Stimulated activated CD8-positive, alpha-beta memory T cell treated with anti-CD3 and anti-CD28 coated beads, Interleukin-15, amount 100 ng/mL, for 4 hours (primary cell): ENCODE results near the gene NPDC1.

Source experiments
- DNase-seq, 2 donors: peaks; one replicate each; pipeline ENCODE4 v3.0.0-alpha.2; 2020; ENCODE audit warnings: low read depth in 2 of 2

NPDC1 gene

GRCh38 chr9:137026384-137026783 is 19.6 kb downstream of the NPDC1 start:
- DNase-seq: no peak

GRCh38 chr9:137025517-137025966 is 20.4 kb downstream of the NPDC1 start:
- no peak for DNase-seq

DNA sequence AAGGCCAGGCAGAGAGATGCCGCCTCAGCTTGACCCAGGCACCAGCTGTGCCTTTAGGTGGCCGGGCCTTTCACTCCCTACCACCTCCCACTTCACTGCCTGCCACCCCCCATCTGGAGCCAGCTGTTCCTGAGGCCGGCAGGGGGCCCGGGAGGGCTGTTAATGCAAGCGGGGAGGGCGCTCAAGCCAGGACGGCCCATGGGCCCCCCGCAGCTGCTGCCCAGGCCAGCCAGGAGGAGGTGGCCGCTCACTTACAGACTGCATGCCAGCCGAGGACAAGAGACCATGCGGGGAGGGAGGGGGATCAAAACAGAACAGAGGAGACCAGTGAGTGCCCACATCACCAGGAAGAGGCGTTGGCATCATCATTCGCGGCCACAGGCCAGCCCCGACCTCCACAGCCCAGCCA is 22.4 kb downstream of the NPDC1 start:
- DNase-seq: no peak

DNA sequence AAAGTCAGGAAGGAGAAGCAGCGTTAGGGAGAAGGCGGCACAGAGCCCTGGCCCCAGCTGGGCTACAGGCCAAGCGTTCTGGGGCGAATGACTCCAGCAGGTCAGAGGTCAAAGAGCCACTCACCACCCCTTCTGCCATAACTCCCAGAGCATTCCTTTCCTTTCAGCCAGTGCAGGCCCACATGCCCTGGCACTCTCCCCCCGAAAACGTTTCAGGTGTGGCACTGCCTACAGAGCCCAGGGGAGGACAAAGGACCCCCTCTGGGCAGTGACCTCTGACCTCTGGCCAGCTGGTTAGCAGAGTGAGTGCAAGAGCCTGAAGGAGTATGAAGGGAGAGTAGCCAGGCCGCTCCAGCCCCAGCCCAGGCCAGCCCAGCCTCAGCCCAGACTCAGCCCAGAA is 22.8 kb downstream of the NPDC1 start:
- no peak for DNase-seq

DNA sequence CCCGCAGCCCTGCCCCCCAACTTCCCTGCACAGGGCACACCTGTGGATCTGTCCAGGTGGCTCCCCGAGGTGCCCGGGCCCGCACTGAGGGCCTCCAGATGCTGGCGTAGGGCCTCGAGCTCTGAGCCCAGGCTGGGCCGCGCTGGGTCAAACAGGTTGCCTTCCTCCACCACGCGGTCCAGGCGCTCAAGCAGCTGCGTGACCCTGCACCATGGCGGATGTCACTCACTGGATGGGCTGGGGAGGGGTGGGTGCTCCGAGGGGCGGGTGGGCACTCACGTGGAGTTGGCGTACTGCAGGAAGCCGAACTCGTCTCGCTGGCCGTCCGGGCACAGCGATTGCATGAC is 23.3 kb downstream of the NPDC1 start:
- no peak for DNase-seq

DNA sequence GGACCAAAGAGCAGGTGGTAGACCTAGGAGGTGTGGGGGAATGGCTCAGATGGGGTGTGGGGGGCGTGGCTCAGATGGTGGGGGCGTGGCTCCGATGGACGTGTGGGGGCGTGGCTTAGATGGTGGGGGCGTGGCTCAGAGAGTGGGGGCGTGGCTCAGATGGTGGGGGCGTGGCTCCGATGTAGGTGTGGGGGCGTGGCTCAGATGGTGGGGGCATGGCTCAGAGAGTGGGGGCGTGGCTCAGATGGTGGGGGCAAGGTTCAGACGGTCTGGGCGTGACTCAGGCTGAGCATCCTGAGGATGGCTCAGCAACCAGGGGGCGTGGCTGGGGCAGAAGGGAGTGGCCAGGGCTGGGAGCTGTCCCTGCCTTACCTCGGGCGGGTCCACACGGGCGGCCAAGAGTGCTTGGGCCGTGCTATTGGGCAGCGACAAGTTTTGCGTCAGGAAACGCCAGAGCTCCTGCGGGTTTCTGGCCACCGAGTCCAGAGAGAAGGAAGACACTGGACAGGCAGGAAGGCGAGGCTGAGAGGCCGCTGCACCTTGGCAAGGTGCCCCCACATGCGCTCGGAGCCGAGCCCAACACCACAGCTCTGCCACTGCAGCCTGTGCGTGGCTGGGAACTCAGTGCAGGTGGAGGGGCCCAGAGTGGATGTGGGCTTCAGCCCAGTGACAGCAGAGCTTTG is 23.9 kb downstream of the NPDC1 start:
- DNase-seq: peak; percentile 42 to 52

DNA sequence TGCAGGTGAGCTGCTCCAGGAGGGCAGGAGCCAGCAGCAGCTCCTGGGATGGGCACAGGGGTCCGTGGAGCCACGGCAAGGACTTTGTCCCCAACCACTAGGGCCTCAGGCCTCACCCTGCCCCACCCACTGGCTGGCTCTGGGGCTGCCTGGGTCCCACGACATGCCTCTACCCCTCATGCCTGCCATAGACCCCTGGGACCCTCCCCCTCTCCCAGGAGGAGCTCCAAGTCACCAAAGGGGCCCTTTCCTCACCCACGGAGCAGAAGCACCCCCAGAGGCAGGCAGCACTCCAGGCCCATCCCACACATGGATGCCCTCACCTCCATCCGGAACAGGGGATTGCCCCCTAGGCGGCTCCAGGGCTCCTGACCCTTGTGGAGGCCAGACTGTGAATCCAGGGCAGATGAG is 24.4 kb downstream of the NPDC1 start:
- no peak for DNase-seq

- no peak for DNase-seq
Measured at GRCh38 chr9:137020771-137021567, 25.0 kb downstream of the NPDC1 start.

DNA sequence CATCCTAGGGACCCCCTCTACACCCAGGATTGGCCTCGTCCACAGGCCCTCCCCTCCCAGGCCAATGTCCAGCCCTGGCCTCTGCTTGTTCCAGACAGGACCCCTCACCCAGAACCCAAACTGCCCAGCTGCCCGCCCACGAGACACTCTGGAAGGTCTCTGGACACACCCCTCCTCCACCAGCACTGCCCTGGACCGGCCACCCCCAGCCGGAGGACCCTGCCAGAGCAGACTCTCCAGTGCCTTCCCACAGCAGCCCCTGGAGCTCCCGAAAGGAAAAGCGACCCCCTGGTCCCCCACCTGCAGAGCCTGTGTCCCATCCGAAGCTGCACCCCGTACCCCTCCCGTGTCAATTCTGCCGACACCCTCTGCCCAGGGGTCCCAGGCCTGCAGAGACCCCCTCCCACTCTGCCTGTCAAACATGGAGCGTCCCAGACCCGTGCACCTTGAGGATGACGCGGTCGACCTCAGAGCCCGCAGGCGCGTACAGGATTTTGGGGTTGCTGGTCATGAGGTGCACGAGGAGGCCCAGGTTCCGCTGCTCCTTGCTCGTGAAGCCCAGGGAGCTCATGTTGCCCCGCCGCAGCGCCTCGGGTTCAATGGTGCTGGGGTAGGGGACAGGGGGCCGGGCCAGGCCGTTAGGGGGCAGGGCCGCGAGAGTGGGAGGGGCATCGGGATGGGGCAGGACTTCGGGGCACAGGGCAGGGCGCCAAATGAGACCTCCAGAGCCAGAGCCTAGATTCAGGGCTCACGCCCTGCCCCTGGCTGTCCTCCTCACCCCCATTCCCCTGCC is 25.9 kb downstream of the NPDC1 start:
- no peak for DNase-seq

- DNase-seq: no peak
Measured at GRCh38 chr9:137018761-137019559, 27.0 kb downstream of the NPDC1 start.

DNA sequence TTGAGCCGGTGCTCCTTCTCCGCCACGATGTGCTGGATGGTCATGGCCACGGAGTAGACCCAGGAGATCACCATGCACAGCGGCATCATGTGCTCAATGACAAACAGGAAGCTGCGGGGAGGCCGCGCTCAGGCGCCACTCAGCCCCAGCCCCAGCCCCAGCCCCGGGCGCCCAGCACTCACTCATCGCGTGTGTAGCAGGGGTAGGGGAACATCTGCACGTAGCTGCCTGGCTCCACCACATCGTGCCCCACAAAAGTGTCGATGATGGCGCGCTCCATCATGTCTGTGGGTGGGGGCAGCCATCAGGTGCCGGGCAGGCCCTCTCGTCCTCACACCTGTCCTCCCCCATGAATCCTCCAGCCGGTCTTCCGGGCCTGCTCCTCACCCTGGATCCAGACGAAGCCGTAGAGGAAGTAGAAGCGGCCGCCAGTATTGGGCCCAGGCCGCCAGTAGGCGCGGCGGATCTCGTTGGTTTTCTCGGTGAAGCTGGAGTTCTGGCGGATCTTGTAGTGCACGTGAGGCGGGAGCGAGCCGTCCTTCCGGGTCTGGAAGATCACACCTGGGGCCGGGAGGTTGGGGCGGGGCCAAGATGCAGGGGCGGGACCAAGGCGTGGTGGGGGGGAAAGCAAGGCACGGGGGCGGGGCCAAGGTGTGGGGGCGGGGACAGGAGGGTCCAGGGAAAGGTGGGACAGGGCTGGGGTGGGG is 28.0 kb downstream of the NPDC1 start:
- no peak for DNase-seq

DNA sequence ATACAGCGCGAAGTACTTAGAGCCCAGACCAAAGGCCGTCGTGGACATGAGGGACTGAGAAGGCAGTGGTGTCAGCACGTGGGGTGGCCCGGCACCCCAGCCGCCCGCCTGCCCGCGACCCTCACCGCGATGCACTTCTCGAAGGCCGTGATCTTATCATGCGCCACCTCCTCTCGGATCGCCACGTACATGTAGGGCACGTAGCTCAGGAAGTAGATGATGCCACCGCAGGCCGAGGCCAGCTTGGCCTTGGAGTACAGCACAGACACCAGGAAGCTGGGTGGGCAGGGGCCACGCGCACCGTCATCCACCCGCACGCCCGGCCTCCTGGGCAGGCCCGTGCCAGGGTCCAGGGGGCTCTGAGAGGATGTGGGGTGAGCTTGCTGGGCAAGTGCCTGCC is 28.9 kb downstream of the NPDC1 start:
- no peak for DNase-seq

GRCh38 chr9:137016436-137016835 is 29.5 kb downstream of the NPDC1 start:
- no peak for DNase-seq

- DNase-seq: no peak
Measured at GRCh38 chr9:137015976-137016375, 30.0 kb downstream of the NPDC1 start.

DNA sequence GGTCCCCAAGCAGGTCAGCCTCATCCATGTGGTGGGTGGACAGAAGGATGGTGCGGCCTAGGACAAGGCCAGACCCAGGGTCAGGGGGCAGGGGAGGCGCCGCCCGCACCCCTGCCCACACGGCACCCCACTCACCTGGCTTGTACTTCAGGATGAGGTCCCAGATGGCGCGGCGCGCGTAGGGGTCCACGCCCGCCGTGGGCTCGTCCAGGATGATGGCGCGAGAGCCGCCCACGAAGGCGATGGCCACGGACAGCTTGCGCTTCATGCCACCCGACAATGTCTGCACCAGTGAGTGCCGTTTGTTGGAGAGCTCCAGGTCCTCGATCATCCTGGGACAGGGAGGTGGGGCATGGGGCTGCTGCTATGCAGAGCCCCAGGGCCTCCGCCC is 30.4 kb downstream of the NPDC1 start:
- no peak for DNase-seq

DNA sequence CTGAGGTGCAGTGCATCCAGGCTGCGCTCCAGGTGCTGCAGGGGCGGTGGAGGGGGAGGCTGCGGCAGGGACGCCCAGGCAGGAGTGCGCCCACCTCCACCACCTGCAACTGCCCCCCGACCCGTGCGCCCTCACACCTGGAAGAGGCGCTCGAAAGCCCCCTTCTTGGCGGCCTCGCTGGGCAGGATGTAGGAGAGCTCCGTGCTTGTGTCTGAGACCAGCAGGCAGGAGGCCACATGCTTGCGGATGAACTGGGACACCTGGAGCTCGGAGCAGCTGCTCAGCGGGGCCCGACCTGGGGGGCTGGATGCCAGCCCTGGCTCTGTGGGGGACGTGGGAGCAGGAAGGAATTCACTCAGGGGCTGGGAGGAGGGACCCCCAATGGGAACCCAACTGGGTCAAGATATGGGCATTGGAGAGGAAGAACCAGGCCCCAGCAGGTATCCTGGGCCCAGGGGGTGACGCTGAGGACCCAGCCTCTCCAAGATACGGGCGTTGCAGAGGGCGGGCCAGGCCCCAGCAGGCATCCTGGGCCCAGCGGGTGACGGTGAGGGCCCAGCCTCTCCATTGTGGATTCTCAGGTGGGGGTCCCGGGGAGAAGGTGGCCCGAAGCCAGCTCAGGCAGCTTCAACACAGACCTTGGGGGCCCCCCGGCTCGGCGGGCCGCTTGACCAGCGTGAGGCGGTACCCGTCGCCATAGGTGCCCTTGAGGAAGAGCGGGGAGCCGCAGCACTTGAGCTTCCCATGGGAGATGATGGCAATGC is 31.0 kb downstream of the NPDC1 start:
- no peak for DNase-seq

DNA sequence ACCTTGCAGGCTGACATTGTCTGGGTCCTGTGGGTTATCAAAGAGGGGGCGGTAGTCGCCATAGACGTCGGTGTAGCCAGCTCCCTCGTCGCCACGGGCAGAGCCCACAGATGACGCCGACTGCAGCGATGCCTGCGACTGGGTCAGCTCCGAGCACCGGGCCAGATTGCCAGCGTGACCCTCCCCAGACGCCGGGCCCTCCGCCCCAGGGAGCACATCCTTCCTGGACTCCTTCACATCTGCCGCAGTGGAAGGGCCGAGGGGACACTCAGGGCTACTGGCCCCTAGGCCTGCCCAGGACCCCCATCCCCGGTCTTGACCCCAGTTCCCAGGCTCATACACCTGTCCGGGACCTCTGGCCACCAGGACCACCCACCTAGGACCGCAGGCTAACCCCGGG is 31.8 kb downstream of the NPDC1 start:
- no peak for DNase-seq

DNA sequence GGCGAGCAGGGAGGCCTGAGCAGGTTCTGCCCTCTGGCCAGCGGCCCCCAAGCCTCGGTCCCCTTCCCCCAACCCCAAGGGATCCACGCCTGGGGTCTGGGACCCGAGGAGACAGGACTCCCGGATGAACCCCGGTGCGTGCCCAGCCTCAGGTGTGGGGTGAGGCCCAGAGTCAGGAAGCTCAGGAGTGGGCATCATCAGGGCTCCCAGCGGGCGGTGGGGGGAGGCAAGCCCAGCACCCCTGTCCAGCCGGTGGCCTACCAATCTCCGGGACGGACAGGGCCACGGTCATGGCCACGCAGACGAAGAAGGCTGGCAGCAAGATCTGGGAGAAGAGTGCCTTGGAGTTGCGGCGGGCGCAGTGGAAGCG is 32.4 kb downstream of the NPDC1 start:
- no peak for DNase-seq

- DNase-seq: no peak
Measured at GRCh38 chr9:137012694-137013570, 33.0 kb downstream of the NPDC1 start.
